GM23248 (cell line): Measurements from ENCODE around the gene MAGIX.

Experiments
- EZH2 ChIP-seq: fragments of 200-600 bp; sonication (generic); IDR thresholded peaks from 2 replicates; pipeline ENCODE4 v1.6.1; 2018; ENCODE audit warnings: antibody characterized with exemption, mild to moderate bottlenecking; ENCODE audit not compliant: insufficient read depth, poor library complexity, severe bottlenecking
- EZH2phosphoT487 ChIP-seq: fragments of 200-600 bp; sonication (generic); IDR thresholded peaks from 2 replicates; pipeline ENCODE4 v1.6.1; 2018; ENCODE audit warnings: antibody characterized with exemption, moderate library complexity, mild to moderate bottlenecking, low read depth; ENCODE audit not compliant: insufficient read depth

GRCh38 chrX:49172280-49172780 lies 9.8 kb downstream of the MAGIX start:
- TF ChIP-seq EZH2phosphoT487 (no peak), EZH2 (no peak)
